ENCODE results near the gene NECAB3. TPM values are rescaled to one million over a fixed set of nuclear protein-coding genes. Genes with fewer than 3 reads are reported as not detected.

Gene NECAB3
- total and polyA plus RNA-seq, 2 of the 13 experiments (the other 11 are each of a cell fraction or from before 2014, with no cell fraction given), result 61.5 to 65.5 TPM

DNA sequence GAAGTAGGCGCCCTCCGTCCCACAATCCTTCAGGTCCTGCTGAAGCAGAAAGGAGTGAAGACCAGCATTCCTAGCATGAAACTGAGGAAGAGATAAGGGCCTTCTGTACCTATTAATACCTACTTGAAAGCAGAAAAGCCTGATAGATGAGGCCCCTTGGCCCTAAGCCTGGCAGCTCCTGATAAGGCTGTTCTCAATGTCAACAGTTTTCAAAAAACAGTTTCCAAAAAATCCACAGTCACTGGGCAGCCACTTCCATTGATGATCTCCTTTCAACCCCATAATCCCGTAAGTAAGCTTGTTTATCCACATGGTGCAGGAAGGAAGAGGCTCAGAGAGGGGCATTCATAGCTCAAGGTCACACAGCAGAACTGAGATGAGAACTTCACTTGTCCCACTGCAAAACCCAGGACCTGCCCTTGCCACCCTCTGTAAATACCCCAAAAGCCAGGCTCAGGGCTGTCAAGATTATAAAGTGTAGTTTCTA, 14.8 kb upstream of the NECAB3 start (continued):
- TF ChIP-seq, protein P1, sequence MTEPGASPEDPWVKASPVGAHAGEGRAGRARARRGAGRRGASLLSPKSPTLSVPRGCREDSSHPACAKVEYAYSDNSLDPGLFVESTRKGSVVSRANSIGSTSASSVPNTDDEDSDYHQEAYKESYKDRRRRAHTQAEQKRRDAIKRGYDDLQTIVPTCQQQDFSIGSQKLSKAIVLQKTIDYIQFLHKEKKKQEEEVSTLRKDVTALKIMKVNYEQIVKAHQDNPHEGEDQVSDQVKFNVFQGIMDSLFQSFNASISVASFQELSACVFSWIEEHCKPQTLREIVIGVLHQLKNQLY (CRISPR knock-in tag; IDR thresholded peaks at IDR 0.05), result no peak; the same call in 1 of the 2 replicates
- TF ChIP-seq TBX3 (IDR thresholded peaks at IDR 0.05; ENCODE audit: borderline replicate concordance), result no peak
- no peak for TF ChIP-seq HNRNPK (IDR thresholded peaks at IDR 0.05; ENCODE audit: low read depth, low read length, poor library complexity, severe bottlenecking)
- no peak for TF ChIP-seq ZNF703 (CRISPR knock-in tag; IDR thresholded peaks at IDR 0.05; ENCODE audit: borderline replicate concordance)
- no peak for TF ChIP-seq U2AF1 (optimal IDR thresholded peaks at IDR 0.05; ENCODE audit: low read depth, low read length)
- TF ChIP-seq ARNTL (CRISPR knock-in tag; IDR thresholded peaks at IDR 0.05), result no peak
- no peak for TF ChIP-seq CENPX (CRISPR knock-in tag; IDR thresholded peaks at IDR 0.05)
- TF ChIP-seq ATM (IDR thresholded peaks at IDR 0.05; ENCODE audit: borderline replicate concordance), result no peak
- TF ChIP-seq ZNF207 (IDR thresholded peaks at IDR 0.05; ENCODE audit: borderline replicate concordance), result no peak
- TF ChIP-seq, protein P2, sequence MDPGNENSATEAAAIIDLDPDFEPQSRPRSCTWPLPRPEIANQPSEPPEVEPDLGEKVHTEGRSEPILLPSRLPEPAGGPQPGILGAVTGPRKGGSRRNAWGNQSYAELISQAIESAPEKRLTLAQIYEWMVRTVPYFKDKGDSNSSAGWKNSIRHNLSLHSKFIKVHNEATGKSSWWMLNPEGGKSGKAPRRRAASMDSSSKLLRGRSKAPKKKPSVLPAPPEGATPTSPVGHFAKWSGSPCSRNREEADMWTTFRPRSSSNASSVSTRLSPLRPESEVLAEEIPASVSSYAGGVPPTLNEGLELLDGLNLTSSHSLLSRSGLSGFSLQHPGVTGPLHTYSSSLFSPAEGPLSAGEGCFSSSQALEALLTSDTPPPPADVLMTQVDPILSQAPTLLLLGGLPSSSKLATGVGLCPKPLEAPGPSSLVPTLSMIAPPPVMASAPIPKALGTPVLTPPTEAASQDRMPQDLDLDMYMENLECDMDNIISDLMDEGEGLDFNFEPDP (CRISPR knock-in tag; conservative IDR thresholded peaks at IDR 0.05), result no peak
- no peak; the same call in 1 of the 2 replicates for TF ChIP-seq ZNF12 (CRISPR knock-in tag; IDR thresholded peaks at IDR 0.05)
- no peak for TF ChIP-seq MBNL3 (CRISPR knock-in tag; conservative IDR thresholded peaks at IDR 0.05)
- TF ChIP-seq, protein P3, sequence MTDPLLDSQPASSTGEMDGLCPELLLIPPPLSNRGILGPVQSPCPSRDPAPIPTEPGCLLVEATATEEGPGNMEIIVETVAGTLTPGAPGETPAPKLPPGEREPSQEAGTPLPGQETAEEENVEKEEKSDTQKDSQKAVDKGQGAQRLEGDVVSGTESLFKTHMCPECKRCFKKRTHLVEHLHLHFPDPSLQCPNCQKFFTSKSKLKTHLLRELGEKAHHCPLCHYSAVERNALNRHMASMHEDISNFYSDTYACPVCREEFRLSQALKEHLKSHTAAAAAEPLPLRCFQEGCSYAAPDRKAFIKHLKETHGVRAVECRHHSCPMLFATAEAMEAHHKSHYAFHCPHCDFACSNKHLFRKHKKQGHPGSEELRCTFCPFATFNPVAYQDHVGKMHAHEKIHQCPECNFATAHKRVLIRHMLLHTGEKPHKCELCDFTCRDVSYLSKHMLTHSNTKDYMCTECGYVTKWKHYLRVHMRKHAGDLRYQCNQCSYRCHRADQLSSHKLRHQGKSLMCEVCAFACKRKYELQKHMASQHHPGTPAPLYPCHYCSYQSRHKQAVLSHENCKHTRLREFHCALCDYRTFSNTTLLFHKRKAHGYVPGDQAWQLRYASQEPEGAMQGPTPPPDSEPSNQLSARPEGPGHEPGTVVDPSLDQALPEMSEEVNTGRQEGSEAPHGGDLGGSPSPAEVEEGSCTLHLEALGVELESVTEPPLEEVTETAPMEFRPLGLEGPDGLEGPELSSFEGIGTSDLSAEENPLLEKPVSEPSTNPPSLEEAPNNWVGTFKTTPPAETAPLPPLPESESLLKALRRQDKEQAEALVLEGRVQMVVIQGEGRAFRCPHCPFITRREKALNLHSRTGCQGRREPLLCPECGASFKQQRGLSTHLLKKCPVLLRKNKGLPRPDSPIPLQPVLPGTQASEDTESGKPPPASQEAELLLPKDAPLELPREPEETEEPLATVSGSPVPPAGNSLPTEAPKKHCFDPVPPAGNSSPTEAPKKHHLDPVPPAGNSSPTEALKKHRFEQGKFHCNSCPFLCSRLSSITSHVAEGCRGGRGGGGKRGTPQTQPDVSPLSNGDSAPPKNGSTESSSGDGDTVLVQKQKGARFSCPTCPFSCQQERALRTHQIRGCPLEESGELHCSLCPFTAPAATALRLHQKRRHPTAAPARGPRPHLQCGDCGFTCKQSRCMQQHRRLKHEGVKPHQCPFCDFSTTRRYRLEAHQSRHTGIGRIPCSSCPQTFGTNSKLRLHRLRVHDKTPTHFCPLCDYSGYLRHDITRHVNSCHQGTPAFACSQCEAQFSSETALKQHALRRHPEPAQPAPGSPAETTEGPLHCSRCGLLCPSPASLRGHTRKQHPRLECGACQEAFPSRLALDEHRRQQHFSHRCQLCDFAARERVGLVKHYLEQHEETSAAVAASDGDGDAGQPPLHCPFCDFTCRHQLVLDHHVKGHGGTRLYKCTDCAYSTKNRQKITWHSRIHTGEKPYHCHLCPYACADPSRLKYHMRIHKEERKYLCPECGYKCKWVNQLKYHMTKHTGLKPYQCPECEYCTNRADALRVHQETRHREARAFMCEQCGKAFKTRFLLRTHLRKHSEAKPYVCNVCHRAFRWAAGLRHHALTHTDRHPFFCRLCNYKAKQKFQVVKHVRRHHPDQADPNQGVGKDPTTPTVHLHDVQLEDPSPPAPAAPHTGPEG (CRISPR knock-in tag; IDR thresholded peaks at IDR 0.05), result peak; percentile 75; the same call in 1 of the 2 replicates
- no peak for TF ChIP-seq FOXC1 (CRISPR knock-in tag; IDR thresholded peaks at IDR 0.05; ENCODE audit: borderline replicate concordance)
- peak; percentile 40; the same call in 1 of the 2 replicates for TF ChIP-seq ZBTB7B (CRISPR knock-in tag; IDR thresholded peaks at IDR 0.05)
- TF ChIP-seq, protein P4, sequence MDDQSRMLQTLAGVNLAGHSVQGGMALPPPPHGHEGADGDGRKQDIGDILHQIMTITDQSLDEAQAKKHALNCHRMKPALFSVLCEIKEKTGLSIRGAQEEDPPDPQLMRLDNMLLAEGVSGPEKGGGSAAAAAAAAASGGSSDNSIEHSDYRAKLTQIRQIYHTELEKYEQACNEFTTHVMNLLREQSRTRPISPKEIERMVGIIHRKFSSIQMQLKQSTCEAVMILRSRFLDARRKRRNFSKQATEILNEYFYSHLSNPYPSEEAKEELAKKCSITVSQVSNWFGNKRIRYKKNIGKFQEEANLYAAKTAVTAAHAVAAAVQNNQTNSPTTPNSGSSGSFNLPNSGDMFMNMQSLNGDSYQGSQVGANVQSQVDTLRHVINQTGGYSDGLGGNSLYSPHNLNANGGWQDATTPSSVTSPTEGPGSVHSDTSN (CRISPR knock-in tag; IDR thresholded peaks at IDR 0.05; ENCODE audit: borderline replicate concordance), result no peak
- no peak for TF ChIP-seq HNF4G (IDR thresholded peaks at IDR 0.05; ENCODE audit: borderline replicate concordance, low read depth, low read length)
- no peak for TF ChIP-seq HNF4G (CRISPR knock-in tag; IDR thresholded peaks at IDR 0.05; ENCODE audit: borderline replicate concordance, low read depth)
- no peak for TF ChIP-seq NFKB2 (CRISPR knock-in tag; IDR thresholded peaks at IDR 0.05; ENCODE audit: borderline replicate concordance)
- no peak for TF ChIP-seq ZNF446 (CRISPR knock-in tag; IDR thresholded peaks at IDR 0.05)
- TF ChIP-seq ZNF761 (CRISPR knock-in tag; conservative IDR thresholded peaks at IDR 0.05), result no peak
- TF ChIP-seq ZNF563 (CRISPR knock-in tag; IDR thresholded peaks at IDR 0.05), result no peak
- no peak for TF ChIP-seq ZNF839 (CRISPR knock-in tag; IDR thresholded peaks at IDR 0.05; ENCODE audit: borderline replicate concordance)
